Large intestine (tissue), 3 donors: ENCODE measurements around the gene NUP188. TPM values are rescaled to one million over a fixed set of nuclear protein-coding genes. Genes with fewer than 3 reads are reported as not detected.
A peak's percentile ranks its signal among the peaks of the same experiment; 100 is the strongest.

Experiments used
- DNase-seq, 2 donors: peaks; one replicate each; pipeline versions ENCODE4 v3.0.0 to v3.0.0-alpha.2; 2013
- H3K27ac ChIP-seq: one replicate; pipeline ENCODE4 v1.5.1; 2013; ENCODE audit warnings: low read length
- H3K27me3 ChIP-seq: 2 replicates; pipeline ENCODE4 v1.6.1; 2013; ENCODE audit warnings: low read length; ENCODE audit not compliant: control insufficient read depth, insufficient read depth
- H3K36me3 ChIP-seq: 2 replicates; pipeline ENCODE4 v1.6.1; 2013; ENCODE audit warnings: low read length; ENCODE audit not compliant: control insufficient read depth, insufficient read depth
- H3K4me1 ChIP-seq: one replicate; pipeline ENCODE4 v1.6.1; 2013; ENCODE audit warnings: low read length; ENCODE audit not compliant: control insufficient read depth, insufficient read depth
- H3K4me3 ChIP-seq: one replicate; pipeline ENCODE4 v1.5.1; 2013; ENCODE audit warnings: low read length
- H3K9me3 ChIP-seq: one replicate; pipeline ENCODE4 v1.6.1; 2013; ENCODE audit warnings: mild to moderate bottlenecking, low read depth, low read length, moderate library complexity; ENCODE audit not compliant: control insufficient read depth
- WGBS: methylation state at CpG from one replicate; pipeline ENCODE4 v1.1.5; 2013; ENCODE audit warnings: low lambda C conversion rate; ENCODE audit not compliant: insufficient coverage; 5-methylcytosine and 5-hydroxymethylcytosine counted together
- polyA plus RNA-seq: library from polyadenylated mRNA; unstranded; fragments of 120-200 nt; gene quantifications from one replicate; pipeline ENCODE4 v1.2.1, GENCODE V29; 2013

NUP188 gene
- polyA plus RNA-seq, 1 donor, result 35.3 TPM

DNA sequence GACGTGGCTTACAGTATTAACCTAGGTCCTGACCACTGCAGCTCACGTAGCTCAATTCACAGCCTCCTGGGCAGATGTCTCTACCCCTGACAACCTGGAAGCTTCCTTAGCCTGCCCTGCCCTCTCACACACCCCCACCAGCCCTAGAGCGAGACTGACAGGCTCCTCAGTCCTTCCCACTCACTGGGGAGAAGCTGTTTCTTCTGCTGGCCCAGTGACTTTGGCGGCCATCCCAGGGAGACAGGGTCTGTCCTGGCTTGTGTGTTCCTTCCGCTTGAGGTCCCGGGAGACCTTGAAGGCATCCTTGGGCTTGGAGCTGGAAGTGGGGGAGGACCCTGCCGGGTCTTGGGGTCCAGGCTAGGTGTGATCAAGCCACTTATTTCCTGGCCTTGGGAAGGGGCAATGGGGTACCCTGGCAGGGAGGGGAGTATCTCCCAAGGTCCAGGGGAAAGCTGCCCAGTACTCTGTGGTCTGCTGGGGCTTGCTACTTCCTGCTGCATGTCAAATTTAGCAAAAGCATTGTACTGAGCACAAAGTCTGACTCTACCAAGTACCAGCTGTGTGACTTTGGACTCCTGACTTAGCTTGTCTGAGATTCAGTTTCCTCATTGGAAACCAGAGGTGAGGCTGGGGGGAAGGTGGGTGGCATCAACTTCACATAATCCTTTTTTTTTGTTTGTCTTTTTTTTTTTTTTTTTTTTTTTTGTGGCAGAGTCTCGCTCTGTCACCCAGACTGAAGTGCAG is 90.8 kb downstream of the NUP188 start:
- H3K9me3 ChIP-seq, result no peaks in the 10 kb centered on the region
- peaks cover 20% of the 10 kb centered on the region for H3K36me3 ChIP-seq
- H3K4me1 ChIP-seq, result peaks cover 22% of the 10 kb centered on the region
- peak in 1 of 2 donors; percentile 46 for DNase-seq
- H3K4me3 ChIP-seq, result no peak overlapping the region
- WGBS, result no CpG with 5 or more reads among the region's 8 CpGs
- no peaks in the 10 kb centered on the region for H3K27me3 ChIP-seq
- no peak overlapping the region for H3K27ac ChIP-seq

DNA sequence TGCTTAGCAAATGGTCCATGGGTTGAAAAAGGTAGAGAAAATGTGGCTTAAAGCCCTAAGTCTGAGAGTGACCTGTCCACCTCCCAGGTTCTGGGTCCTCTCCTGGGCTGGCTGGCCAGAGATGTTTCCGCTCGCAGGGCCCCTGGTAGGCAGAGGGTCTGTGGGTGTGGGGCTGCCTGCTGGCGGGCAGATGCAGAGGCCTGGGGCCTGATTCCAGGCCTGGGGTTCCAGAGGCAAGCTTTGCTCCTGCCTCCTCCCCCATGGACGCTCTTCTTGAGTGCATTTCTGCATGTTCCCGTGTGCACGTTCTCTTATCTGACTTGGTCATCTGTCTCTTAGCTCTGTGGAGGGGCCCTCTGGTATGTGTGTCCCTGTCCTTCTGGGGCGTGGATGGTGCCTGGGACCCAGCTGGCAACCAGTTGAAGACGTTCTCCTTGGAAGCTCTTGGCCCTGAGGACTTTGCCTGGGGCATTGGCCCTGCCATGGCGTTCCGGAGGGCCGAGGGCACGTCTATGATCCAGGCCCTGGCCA is 92.7 kb downstream of the NUP188 start:
- no peaks in the 10 kb centered on the region for H3K27me3 ChIP-seq
- no CpG with 5 or more reads among the region's 12 CpGs for WGBS
- no peaks in the 10 kb centered on the region for H3K9me3 ChIP-seq
- H3K4me3 ChIP-seq, result no peak overlapping the region
- peaks cover 22% of the 10 kb centered on the region for H3K4me1 ChIP-seq
- no peak for DNase-seq
- H3K27ac ChIP-seq, result no peak overlapping the region
- H3K36me3 ChIP-seq, result peaks cover 25% of the 10 kb centered on the region

DNA sequence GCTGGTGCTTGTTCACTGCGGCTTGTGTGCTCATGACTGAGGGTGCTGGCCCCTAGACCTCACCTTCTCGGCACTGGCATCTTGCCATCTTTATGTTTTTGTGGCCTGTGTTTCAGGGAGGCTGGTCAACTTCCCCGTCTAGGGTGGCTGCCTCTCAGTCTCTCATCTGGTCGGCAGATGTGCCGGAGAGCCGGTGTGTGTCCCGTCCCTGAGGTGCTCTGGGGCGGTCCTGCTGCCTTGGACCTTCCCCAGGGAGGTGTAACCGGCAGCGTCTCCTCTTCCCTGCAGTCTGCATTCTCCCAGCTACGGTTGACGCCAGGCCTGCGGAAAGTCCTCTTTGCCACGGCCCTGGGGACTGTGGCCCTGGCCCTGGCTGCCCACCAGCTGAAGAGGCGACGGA is 94.5 kb downstream of the NUP188 start:
- no peak overlapping the region for H3K4me3 ChIP-seq
- peaks cover 30% of the 10 kb centered on the region for H3K36me3 ChIP-seq
- DNase-seq, result no peak
- WGBS, result no CpG with 5 or more reads among the region's 16 CpGs
- H3K4me1 ChIP-seq, result peaks cover 15% of the 10 kb centered on the region
- H3K27me3 ChIP-seq, result no peaks in the 10 kb centered on the region
- no peak overlapping the region for H3K27ac ChIP-seq
- no peaks in the 10 kb centered on the region for H3K9me3 ChIP-seq

DNA sequence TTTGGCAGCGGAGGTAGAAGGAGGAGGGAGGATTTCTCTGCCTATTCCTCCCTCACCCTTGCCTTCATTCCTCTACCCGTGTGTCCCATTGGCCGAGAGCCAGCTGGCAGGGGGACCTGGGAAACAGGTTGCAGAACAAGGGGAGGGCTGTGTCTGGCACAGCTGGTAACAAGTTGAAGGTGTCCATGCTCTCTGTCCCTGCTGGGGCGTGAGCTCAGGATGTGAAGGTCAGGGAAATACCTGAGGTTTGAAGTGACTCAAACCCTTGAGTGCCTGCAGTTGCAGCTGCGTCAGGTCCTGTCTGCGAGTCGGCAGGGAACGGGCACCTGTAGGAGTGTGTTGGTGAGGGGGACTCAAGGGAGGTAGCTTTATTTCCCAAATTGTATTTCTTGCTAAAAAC is 105.1 kb downstream of the NUP188 start:
- no peaks in the 10 kb centered on the region for H3K4me1 ChIP-seq
- no peaks in the 10 kb centered on the region for H3K9me3 ChIP-seq
- no peak for DNase-seq
- 100% methylated on average over 3 of the region's 8 CpGs for WGBS
- H3K27ac ChIP-seq, result no peak overlapping the region
- peaks cover 37% of the 10 kb centered on the region for H3K36me3 ChIP-seq
- no peaks in the 10 kb centered on the region for H3K27me3 ChIP-seq
- H3K4me3 ChIP-seq, result no peak overlapping the region

DNA sequence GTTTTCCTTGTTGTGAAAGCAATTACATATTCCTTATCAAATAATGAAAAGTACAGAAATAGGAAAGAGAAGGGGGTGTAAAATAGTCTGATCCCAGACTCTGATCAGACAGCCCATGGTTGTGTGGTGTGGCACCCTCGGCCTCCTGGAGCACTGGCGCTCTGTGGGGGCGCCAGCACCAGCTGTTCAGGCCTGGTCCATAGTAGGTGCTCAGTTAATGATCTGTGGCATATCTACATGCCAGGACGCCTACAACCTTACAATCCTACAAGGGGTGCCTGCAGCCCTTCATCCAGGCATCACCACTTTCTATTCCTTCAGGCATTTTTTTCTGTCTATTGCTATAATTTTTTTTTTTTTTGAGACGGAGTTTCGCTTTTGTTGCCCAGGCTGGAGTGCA is 105.5 kb downstream of the NUP188 start:
- H3K27ac ChIP-seq, result no peak overlapping the region
- no peaks in the 10 kb centered on the region for H3K4me1 ChIP-seq
- H3K9me3 ChIP-seq, result no peaks in the 10 kb centered on the region
- no CpG with 5 or more reads among the region's 6 CpGs for WGBS
- H3K4me3 ChIP-seq, result no peak overlapping the region
- no peak for DNase-seq
- H3K36me3 ChIP-seq, result peaks cover 34% of the 10 kb centered on the region
- H3K27me3 ChIP-seq, result no peaks in the 10 kb centered on the region

DNA sequence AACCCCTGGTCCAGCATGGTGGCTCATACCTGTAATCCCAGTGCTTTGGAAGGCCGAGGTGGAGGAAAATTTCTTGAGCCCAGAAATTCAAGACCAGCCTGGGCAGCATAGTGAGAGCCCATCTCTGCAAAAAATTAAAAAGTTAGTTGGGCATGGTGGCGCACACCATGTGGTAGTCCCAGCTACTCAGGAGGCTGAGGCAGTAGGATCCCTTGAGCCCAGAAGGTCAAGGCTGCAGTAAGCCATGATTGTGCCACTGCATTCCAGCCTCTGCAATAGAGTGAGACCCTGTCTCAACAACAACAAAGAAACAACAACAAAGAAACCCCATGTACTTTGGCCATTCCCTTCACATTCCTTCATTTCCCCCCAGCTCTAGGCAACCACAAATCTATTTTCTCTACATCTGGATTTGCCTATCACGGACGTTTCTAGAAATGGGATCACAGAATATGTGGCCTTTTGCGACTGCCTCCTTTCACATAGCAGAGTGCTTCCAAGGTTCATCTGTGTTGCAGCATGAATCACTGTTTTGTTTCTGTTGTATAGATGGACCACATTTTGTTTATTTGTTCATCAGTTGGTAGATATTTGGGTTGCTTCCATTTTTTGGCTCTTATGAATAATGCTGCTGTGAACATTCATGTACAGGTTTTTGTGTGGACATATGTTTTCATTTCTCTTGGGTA is 106.8 kb downstream of the NUP188 start:
- Histone ChIP-seq H3K4me1 (no peaks in the 10 kb centered on the region), H3K36me3 (peaks cover 30% of the 10 kb centered on the region), H3K4me3 (no peak overlapping the region), H3K27me3 (no peaks in the 10 kb centered on the region), H3K27ac (no peak overlapping the region), H3K9me3 (no peaks in the 10 kb centered on the region)
- 92% methylated on average over 2 of the region's 5 CpGs for WGBS
- no peak for DNase-seq

Other genes starting within 250 kb of the NUP188 start
- gene PKN3, start 245.2 kb upstream of the NUP188 start, polyA plus RNA-seq, result 5.5 TPM
- gene ZDHHC12, start 223.6 kb upstream of the NUP188 start, polyA plus RNA-seq, result 35.8 TPM
- 36.7 TPM for gene ZER1, start 175.8 kb upstream of the NUP188 start, polyA plus RNA-seq
- 31.7 TPM for gene TBC1D13, start 160.4 kb upstream of the NUP188 start, polyA plus RNA-seq
- gene ENDOG, start 129.2 kb upstream of the NUP188 start, polyA plus RNA-seq, result 14.4 TPM
- 36.2 TPM for gene SPOUT1, start 117.9 kb upstream of the NUP188 start, polyA plus RNA-seq
- 6.5 TPM for gene KYAT1, start 65.7 kb upstream of the NUP188 start, polyA plus RNA-seq
- 18.5 TPM for gene LRRC8A, start 65.6 kb upstream of the NUP188 start, polyA plus RNA-seq
- gene PHYHD1, start 26.7 kb upstream of the NUP188 start, polyA plus RNA-seq, result 19.0 TPM
- gene DOLK, start 96 bp upstream of the NUP188 start, polyA plus RNA-seq, result 14.8 TPM
- gene SH3GLB2, start 80.6 kb downstream of the NUP188 start, polyA plus RNA-seq, result 81.7 TPM
- gene MIGA2, start 88.9 kb downstream of the NUP188 start, polyA plus RNA-seq, result 25.3 TPM
- gene DOLPP1, start 133.4 kb downstream of the NUP188 start, polyA plus RNA-seq, result 25.3 TPM
- gene CRAT, start 163.1 kb downstream of the NUP188 start, polyA plus RNA-seq, result 84.3 TPM
- 70.1 TPM for gene PTPA, start 163.7 kb downstream of the NUP188 start, polyA plus RNA-seq
- gene IER5L, start 230.6 kb downstream of the NUP188 start, polyA plus RNA-seq, result 11.6 TPM